ENCODE results near the gene CDC20. TPM values are rescaled to one million over a fixed set of nuclear protein-coding genes. Genes with fewer than 3 reads are reported as not detected.
A peak's percentile ranks its signal among the peaks of the same experiment; 100 is the strongest.

The CDC20 gene
- 100 to 1,000 TPM; 130 to 141 TPM for total RNA-seq

- ChIA-PET POLR2A (interaction anchor here (0.7 to 4.3 kb wide), 17 partner anchors 9 to 676 kb away, joined by 3 to 73 read pairs (median 5); partner anchors contain the start of genes CFAP57, EBNA1BP2, ELOVL1 and HYI), CTCF (interaction anchor here (0.7 to 1.6 kb wide), 7 partner anchors 9 to 881 kb away, joined by 3 to 22 read pairs (median 6); partner anchors contain the start of gene ELOVL1)
- no peaks in the 10 kb centered on the region for H3K9me3 Mint-ChIP-seq
- H3K4me3 Mint-ChIP-seq: peak within 1 kb of the TSS; percentile 98
- DNase-seq: peak; percentile 100
- peaks cover 63% of the 10 kb centered on the region for H3K36me3 Mint-ChIP-seq (ENCODE audit: low read depth)
- peaks cover 58% of the 10 kb centered on the region for H3K4me1 Mint-ChIP-seq
- H3K27me3 Mint-ChIP-seq: no peaks in the 10 kb centered on the region
- peak within 1 kb of the TSS; percentile 80 for H3K27ac Mint-ChIP-seq
Measured at GRCh38 chr1:43358746-43359693, at the start of gene CDC20. Gene CDC20 (plus strand): TSS chr1:43358981. CDS start chr1:43359216, 235 bp downstream.

GRCh38 chr1:43309405-43310025, 49.3 kb upstream of the CDC20 start:
- no peaks in the 10 kb centered on the region for H3K4me1 Mint-ChIP-seq
- H3K27me3 Mint-ChIP-seq: no peaks in the 10 kb centered on the region
- no peak overlapping the region for H3K27ac Mint-ChIP-seq
- no peak overlapping the region for H3K4me3 Mint-ChIP-seq
- CTCF ChIA-PET: no interaction called here
- no peaks in the 10 kb centered on the region for H3K9me3 Mint-ChIP-seq
- POLR2A ChIA-PET: no interaction called here
- H3K36me3 Mint-ChIP-seq (ENCODE audit: low read depth): no peaks in the 10 kb centered on the region
- DNase-seq: no peak

GRCh38 chr1:43311521-43311920, 47.3 kb upstream of the CDC20 start:
- Mint-ChIP-seq H3K9me3 (no peaks in the 10 kb centered on the region), H3K36me3 (ENCODE audit: low read depth) (no peaks in the 10 kb centered on the region), H3K4me3 (no peak overlapping the region), H3K27me3 (no peaks in the 10 kb centered on the region), H3K4me1 (no peaks in the 10 kb centered on the region), H3K27ac (no peak overlapping the region)
- DNase-seq: no peak
- ChIA-PET CTCF (interaction anchor here (1.4 kb wide), 1 partner anchor 103 kb away, joined by 3 read pairs; no protein-coding TSS in a partner anchor), POLR2A (no interaction called here)

GRCh38 chr1:43312212-43312623, 46.6 kb upstream of the CDC20 start:
- Mint-ChIP-seq H3K27ac (no peak overlapping the region), H3K4me3 (no peak overlapping the region), H3K4me1 (no peaks in the 10 kb centered on the region), H3K9me3 (no peaks in the 10 kb centered on the region), H3K36me3 (ENCODE audit: low read depth) (no peaks in the 10 kb centered on the region), H3K27me3 (no peaks in the 10 kb centered on the region)
- DNase-seq: no peak
- ChIA-PET POLR2A (no interaction called here), CTCF (no interaction called here)

GRCh38 chr1:43312663-43313515, 45.9 kb upstream of the CDC20 start:
- DNase-seq: no peak
- no peaks in the 10 kb centered on the region for H3K4me1 Mint-ChIP-seq
- no peak overlapping the region for H3K27ac Mint-ChIP-seq
- CTCF ChIA-PET: no interaction called here
- POLR2A ChIA-PET: no interaction called here
- no peaks in the 10 kb centered on the region for H3K27me3 Mint-ChIP-seq
- H3K36me3 Mint-ChIP-seq (ENCODE audit: low read depth): no peaks in the 10 kb centered on the region
- H3K9me3 Mint-ChIP-seq: no peaks in the 10 kb centered on the region
- H3K4me3 Mint-ChIP-seq: no peak overlapping the region

- no peak overlapping the region for H3K27ac Mint-ChIP-seq
- ChIA-PET CTCF (no interaction called here), POLR2A (no interaction called here)
- no peaks in the 10 kb centered on the region for H3K36me3 Mint-ChIP-seq (ENCODE audit: low read depth)
- no peaks in the 10 kb centered on the region for H3K9me3 Mint-ChIP-seq
- H3K27me3 Mint-ChIP-seq: no peaks in the 10 kb centered on the region
- no peaks in the 10 kb centered on the region for H3K4me1 Mint-ChIP-seq
- no peak for DNase-seq
- H3K4me3 Mint-ChIP-seq: no peak overlapping the region
Measured at GRCh38 chr1:43313771-43314170, 45.0 kb upstream of the CDC20 start.

GRCh38 chr1:43314233-43314632, 44.5 kb upstream of the CDC20 start:
- Mint-ChIP-seq H3K27me3 (no peaks in the 10 kb centered on the region), H3K9me3 (no peaks in the 10 kb centered on the region), H3K27ac (no peak overlapping the region), H3K4me3 (no peak overlapping the region), H3K4me1 (no peaks in the 10 kb centered on the region), H3K36me3 (ENCODE audit: low read depth) (no peaks in the 10 kb centered on the region)
- POLR2A ChIA-PET: no interaction called here
- CTCF ChIA-PET: no interaction called here
- no peak for DNase-seq

- no peaks in the 10 kb centered on the region for H3K36me3 Mint-ChIP-seq (ENCODE audit: low read depth)
- H3K27ac Mint-ChIP-seq: no peak overlapping the region
- no peak for DNase-seq
- H3K9me3 Mint-ChIP-seq: no peaks in the 10 kb centered on the region
- H3K4me1 Mint-ChIP-seq: no peaks in the 10 kb centered on the region
- no peaks in the 10 kb centered on the region for H3K27me3 Mint-ChIP-seq
- CTCF ChIA-PET: no interaction called here
- no peak overlapping the region for H3K4me3 Mint-ChIP-seq
- POLR2A ChIA-PET: no interaction called here
Measured at GRCh38 chr1:43315481-43315880, 43.3 kb upstream of the CDC20 start.

- DNase-seq: no peak
- Mint-ChIP-seq H3K36me3 (ENCODE audit: low read depth) (no peaks in the 10 kb centered on the region), H3K4me1 (no peaks in the 10 kb centered on the region), H3K27ac (no peak overlapping the region), H3K4me3 (no peak overlapping the region), H3K27me3 (no peaks in the 10 kb centered on the region), H3K9me3 (no peaks in the 10 kb centered on the region)
- ChIA-PET CTCF (no interaction called here), POLR2A (no interaction called here)
Measured at GRCh38 chr1:43315963-43316737, 42.6 kb upstream of the CDC20 start.

- POLR2A ChIA-PET: no interaction called here
- no peak overlapping the region for H3K27ac Mint-ChIP-seq
Measured at GRCh38 chr1:43316738-43317520, 41.9 kb upstream of the CDC20 start.

GRCh38 chr1:43317817-43318471, 40.8 kb upstream of the CDC20 start:
- no peaks in the 10 kb centered on the region for H3K36me3 Mint-ChIP-seq (ENCODE audit: low read depth)
- CTCF ChIA-PET: interaction anchor here (1.5 kb wide), 1 partner anchor 96 kb away, joined by 5 read pairs; no protein-coding TSS in a partner anchor
- no peaks in the 10 kb centered on the region for H3K27me3 Mint-ChIP-seq
- H3K4me1 Mint-ChIP-seq: no peaks in the 10 kb centered on the region
- POLR2A ChIA-PET: no interaction called here
- no peaks in the 10 kb centered on the region for H3K9me3 Mint-ChIP-seq
- no peak overlapping the region for H3K4me3 Mint-ChIP-seq
- no peak for DNase-seq
- no peak overlapping the region for H3K27ac Mint-ChIP-seq

More at GRCh38 chr1:43316738-43317520, 41.9 kb upstream of the CDC20 start:
- H3K27me3 Mint-ChIP-seq: no peaks in the 10 kb centered on the region
- CTCF ChIA-PET: interaction anchor here (1.5 kb wide), 1 partner anchor 97 kb away, joined by 5 read pairs; no protein-coding TSS in a partner anchor
- H3K4me1 Mint-ChIP-seq: no peaks in the 10 kb centered on the region
- no peaks in the 10 kb centered on the region for H3K9me3 Mint-ChIP-seq
- no peak overlapping the region for H3K4me3 Mint-ChIP-seq
- no peak for DNase-seq
- no peaks in the 10 kb centered on the region for H3K36me3 Mint-ChIP-seq (ENCODE audit: low read depth)
